HG02571 (cell line): ENCODE data around the gene ATP5ME.
"Not testable (repeated sequence)": the region's sequence is repeated elsewhere in the genome, so short reads cannot be mapped to it uniquely, and the experiment has no call there.

ENCODE experiments used
- ATAC-seq: cut with Tn5 transposase; IDR thresholded peaks from one replicate; pipeline ENCODE4 v1.9.1; 2021; ENCODE audit warnings: mild to moderate bottlenecking, moderate library complexity; ENCODE audit not compliant: unreplicated experiment

ATP5ME gene

GRCh38 chr4:636628-637159 is 37.4 kb downstream of the ATP5ME start:
- ATAC-seq, result no peak

- ATAC-seq, result no peak
Measured at GRCh38 chr4:635851-636627, 38.0 kb downstream of the ATP5ME start.

DNA sequence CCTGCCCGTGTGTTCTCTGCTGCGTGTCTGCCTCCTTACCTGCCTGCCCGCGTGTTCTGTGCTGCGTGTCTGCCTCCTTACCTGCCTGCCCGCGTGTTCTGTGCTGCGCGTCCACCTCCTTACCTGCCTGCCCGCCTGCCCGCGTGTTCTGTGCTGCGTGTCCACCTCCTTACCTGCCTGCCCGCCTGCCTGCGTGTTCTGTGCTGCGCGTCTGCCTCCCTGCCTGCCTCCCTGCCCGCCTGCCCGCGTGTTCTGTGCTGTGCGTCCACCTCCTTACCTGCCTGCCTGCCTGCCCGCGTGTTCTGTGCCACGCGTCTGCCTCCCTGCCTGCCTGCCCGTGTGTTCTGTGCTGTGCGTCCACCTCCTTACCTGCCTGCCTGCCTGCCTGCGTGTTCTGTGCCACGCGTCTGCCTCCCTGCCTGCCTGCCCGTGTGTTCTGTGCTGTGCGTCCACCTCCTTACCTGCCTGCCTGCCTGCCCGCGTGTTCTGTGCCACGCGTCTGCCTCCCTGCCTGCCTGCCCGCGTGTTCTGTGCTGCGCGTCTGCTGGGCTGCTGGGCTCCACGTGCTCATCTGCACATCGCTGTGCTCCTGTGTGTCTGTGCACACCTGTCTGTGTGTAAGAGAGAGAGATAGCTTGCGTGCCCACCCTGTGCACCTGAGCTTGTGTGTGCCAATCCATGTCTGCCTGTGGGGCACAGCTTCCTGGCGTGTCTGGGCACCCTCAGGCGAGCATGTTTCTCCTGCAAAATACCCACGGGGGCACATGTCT is 38.8 kb downstream of the ATP5ME start:
- ATAC-seq, result not testable (repeated sequence)

DNA sequence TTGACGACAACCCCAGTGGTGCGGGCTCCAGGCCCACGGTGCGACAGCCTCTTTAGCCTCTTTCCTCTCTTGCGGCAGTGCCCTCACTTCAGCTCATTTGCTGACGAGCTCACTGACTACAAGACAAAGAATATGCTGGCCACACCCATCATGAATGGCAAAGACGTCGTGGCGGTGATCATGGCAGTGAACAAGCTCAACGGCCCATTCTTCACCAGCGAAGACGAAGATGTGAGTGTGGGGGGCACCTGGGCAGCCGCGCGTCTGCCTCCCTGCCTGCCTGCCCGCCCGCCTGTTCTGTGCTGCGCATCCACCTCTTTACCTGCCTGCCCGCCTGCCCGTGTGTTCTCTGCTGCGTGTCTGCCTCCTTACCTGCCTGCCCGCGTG is 39.5 kb downstream of the ATP5ME start:
- no peak for ATAC-seq

- no peak for ATAC-seq
Measured at GRCh38 chr4:633976-634598, 40.0 kb downstream of the ATP5ME start.

DNA sequence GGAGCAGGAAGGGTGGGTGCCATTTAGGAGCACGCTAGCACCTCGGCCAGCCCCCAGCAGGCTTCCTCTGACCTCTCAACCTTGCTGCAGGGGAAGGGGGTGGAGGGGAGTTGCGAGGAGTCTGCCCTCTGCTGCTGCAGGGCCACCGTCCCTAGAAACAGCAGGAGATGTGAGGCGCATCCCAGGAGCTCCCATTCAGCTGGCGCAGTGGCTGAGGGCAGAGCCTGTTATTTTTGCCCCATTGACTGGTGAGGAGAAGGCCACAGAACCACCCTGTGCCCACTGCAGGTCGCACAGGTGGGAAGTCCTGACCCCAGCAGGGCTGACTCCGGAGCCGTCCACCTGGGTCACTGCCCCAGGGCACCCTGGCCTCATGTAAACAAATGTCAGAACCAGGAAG is 40.7 kb downstream of the ATP5ME start:
- ATAC-seq, result no peak

- ATAC-seq, result no peak
Measured at GRCh38 chr4:632926-633325, 41.1 kb downstream of the ATP5ME start.

DNA sequence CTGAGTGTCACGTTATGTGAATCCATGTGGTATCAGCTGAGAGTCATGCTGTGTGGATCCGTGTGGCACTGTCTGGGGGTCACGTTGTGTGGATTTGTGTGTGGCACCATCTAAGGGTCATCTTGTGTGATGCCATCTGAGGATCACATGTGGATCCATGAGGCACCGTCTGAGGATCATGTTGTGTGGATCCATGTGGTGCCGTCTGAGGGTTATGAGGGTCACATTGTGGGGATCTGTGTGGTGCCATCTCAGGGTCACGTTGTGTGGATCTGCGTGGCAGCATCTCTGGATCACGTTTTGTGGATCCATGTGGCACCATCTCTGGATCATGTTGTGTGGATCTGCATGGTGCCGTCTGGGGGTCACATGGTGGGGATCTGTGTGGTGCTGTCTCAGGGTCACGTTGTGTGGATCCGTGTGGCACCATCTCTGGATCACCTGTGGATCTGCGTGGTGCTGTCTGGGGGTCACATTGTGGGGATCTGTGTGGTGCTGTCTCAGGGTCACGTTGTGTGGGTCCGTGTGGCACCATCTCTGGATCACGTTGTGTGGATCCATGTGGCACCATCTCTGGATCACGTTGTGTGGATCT is 41.8 kb downstream of the ATP5ME start:
- ATAC-seq, result no peak

DNA sequence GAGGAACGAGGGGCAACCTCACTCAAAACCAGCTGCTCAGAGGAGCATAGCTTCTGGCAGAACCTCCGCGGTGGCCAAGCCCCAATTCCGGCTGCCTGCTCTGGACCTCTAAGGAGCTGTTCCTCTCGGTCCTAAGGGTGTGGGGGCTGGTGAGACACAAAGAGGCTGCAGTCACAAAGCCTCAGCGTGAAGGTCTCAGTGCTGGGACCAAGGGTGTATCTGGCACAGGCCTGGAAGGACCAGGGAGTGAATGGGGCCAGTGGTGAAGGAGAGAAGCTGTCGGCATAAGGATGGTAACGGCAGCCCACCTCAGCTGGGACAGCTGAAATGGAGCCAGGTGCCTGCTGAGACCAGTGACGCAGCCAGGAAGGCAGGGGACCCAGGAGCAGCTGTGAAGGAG is 43.4 kb downstream of the ATP5ME start:
- ATAC-seq, result no peak

- ATAC-seq, result no peak
Measured at GRCh38 chr4:629915-630641, 44.0 kb downstream of the ATP5ME start.

DNA sequence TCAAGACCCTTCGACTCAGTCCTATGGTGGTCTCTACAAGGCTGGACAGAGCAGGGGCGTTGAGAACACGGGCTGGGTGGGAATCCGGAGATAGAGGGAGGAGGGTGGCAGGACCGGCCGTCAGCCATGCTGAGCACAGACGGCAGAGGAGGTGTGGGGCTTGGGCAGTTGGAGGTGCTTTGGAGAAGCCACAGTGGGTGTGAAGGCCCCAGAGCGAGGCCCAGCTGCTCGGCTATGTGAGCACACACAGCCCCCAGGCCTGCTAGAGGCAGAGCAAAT is 44.5 kb downstream of the ATP5ME start:
- no peak for ATAC-seq

GRCh38 chr4:628821-629635 is 45.0 kb downstream of the ATP5ME start:
- no peak for ATAC-seq

DNA sequence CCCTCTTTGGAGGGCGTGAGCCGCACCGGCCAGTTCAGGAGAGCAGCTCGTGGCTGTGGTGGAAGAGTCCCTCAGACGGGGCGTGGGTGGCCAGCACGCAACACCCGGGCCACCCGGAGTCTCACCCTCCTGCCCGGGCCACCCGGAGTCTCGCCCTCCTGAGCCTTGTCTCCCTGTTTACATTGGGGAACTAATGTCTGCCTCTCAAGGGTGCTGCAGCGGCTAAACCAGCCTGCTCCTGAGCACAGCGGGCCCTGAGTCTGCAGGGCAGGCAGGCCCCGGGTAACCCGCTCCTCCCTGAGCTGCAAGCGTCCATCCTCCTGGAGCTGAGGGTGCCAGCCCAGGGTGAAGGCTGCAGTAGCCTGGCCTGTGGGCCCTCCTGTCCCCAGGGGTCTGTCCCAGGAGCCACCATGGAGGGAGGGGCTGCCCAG is 45.8 kb downstream of the ATP5ME start:
- no peak for ATAC-seq

DNA sequence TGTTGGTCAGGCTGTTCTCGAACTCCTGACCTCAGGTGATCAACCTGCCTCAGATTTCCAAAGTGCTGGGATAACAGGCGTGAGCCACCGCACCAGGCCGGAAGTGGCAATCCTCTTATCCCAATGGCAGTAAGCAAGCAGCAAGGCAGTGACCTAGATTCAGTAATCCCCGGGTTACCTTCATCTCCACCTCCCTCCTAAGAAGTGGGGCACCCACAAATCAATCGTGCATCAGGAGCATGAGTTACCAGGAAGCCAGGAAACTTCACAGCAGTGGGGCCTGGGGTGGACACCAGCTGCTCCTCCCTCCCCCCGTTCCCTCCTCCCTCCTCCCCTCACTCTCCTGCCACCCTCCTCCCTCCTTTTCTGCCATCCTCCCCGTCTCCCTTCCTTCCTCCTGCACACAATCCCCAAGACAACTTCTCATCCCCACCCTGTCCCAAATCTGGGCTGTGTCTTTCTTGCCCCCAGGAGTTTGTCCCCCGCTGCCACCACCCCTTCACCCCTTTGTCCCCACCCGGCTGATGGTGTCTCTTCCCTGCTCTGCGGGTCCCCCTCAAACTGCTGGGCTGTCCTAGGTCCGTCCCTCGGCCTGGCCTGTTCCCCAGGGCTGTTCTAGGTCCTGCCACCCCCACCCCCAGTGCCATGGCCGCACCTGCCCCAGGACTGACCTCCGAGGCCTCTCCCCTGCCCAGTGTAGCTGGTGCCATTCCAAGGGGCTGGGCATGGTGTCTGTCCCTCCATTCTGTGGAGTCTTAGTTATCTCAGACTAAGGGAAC is 46.5 kb downstream of the ATP5ME start:
- no peak for ATAC-seq

DNA sequence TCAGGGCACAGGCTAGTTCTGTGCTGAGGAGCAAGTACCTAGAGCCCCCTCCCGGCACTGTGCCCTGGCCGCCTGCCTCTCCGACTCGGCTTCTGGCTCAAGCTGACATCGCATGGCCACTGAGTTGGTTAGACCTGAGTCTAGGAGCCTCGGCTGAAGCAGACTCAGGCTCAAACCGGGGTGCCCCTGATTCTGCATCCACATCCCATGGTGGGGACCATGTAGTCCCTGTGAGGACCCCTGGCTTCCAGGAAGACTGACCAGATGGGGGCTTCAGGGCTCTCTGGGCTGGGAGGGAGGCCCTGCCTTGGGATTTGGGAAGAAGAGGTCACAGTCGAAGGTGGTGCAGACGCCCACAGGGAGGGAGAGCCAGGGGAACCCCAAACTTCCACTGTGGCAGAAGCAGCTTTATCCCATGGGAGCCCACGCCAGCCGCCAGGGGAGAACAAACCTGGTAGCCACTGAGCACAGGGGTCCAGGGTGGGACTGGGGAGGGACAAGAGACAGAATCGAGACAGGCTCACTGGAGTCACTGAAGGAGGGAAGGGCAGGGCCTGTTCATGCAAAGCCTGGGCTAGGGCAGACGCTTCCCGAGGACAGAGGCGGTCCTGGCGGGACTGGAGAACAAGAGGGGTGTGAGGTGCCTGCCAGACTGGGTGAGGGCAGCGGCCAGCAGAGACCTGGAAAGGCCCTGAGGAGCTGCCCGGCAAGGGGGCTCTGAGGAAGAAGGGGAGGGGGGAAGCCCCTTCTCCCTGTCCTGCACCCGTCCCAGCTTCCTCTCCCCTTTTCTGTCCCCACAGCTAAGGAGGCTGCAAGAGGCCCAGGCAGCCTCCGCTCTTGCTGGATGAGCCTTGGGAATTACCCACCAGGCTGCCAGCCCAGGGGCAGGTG is 47.6 kb downstream of the ATP5ME start:
- no peak for ATAC-seq

GRCh38 chr4:625631-626161 is 48.4 kb downstream of the ATP5ME start:
- no peak for ATAC-seq

GRCh38 chr4:624705-625590 is 49.1 kb downstream of the ATP5ME start, which contains the start of gene PDE6B:
Gene PDE6B, plus strand, starts transcription at chr4:625573. Its CDS starts 54 bp downstream, at chr4:625627.
- ATAC-seq, result no peak
